ENCODE results near the gene SLC35F3. TPM values are rescaled to one million over a fixed set of nuclear protein-coding genes. Genes with fewer than 3 reads are reported as not detected.
"Not testable (repeated sequence)": the region's sequence is repeated elsewhere in the genome, so short reads cannot be mapped to it uniquely, and the experiment has no call there.

The SLC35F3 gene
- total and polyA plus RNA-seq, 9 of the 15 experiments (the other 6 are each of a cell fraction or from before 2014, with no cell fraction given), result 0.04 to 0.07 (median 0.04) TPM; not detected in 6

GRCh38 chr1:234176847-234177246 is 272.4 kb downstream of the SLC35F3 start:
- H3K36me3 ChIP-seq (ENCODE audit: control insufficient read depth, insufficient read depth, low read length); H3K27ac ChIP-seq (ENCODE audit: extremely low read depth, low read depth, low read length); H4K20me1 ChIP-seq (replicated peaks; ENCODE audit: control insufficient read depth, insufficient read depth, low read length); H3K9ac ChIP-seq (ENCODE audit: insufficient read depth in 1 of 2, low read depth in 2 of 2, low read length in 2 of 2); FAIRE-seq; H3K4me2 ChIP-seq (ENCODE audit: insufficient read depth, low read length); ATAC-seq; H3K4me1 ChIP-seq (replicated peaks in 1 of 2; ENCODE audit: control insufficient read depth in 2 of 2, insufficient read depth in 2 of 2, low read length in 2 of 2); H3K27me3 ChIP-seq (ENCODE audit: control insufficient read depth in 2 of 2, insufficient read depth in 2 of 2, low read length in 2 of 2); H3K4me3 ChIP-seq; BruUV-seq (replicated peaks); DNase-seq (ENCODE audit: extremely low read depth in 1 of 4, low spot score in 3 of 4); CTCF ChIA-PET (ENCODE audit: low intra/inter-chr PET ratio); in situ Hi-C loops (cut with MboI); H3K9me1 ChIP-seq (ENCODE audit: control insufficient read depth, insufficient read depth, low read length); H2AFZ ChIP-seq (ENCODE audit: low read depth, low read length); H3K79me2 ChIP-seq (ENCODE audit: control insufficient read depth, insufficient read depth, low read length); H3K9me3 ChIP-seq (replicated peaks; ENCODE audit: control insufficient read depth, insufficient read depth, low read depth, low read length); intact Hi-C loops (cut with micrococcal nuclease); POLR2A ChIA-PET: not testable (repeated sequence)
- 0% methylated on average over 2 of the region's 2 CpGs for WGBS (ENCODE audit: insufficient coverage, low coverage, missing lambda C conversion rate)
- TF ChIP-seq ZNF431 (CRISPR knock-in tag; IDR thresholded peaks at IDR 0.05), result peak; percentile 82

GRCh38 chr1:234185438-234185837 is 281.0 kb downstream of the SLC35F3 start:
- H3K4me2 ChIP-seq (ENCODE audit: insufficient read depth, low read length), result no peak overlapping the region
- POLR2A ChIA-PET, result interaction anchor here (0.8 to 1.3 kb wide), 2 partner anchors 11 to 19 kb away, joined by 4 to 5 read pairs; no protein-coding TSS in a partner anchor
- no TSS peak for BruUV-seq (replicated peaks)
- no peak for TF ChIP-seq TCF7L2 (IDR thresholded peaks at IDR 0.05; ENCODE audit: low read depth, low read length)
- no peak for TF ChIP-seq THAP12 (CRISPR knock-in tag; IDR thresholded peaks at IDR 0.05)
- no peak for TF ChIP-seq ZBTB1 (CRISPR knock-in tag; IDR thresholded peaks at IDR 0.05; ENCODE audit: borderline replicate concordance, low read depth)
- no peak for TF ChIP-seq MITF (IDR thresholded peaks at IDR 0.05)
- no peak for TF ChIP-seq ZNF57 (CRISPR knock-in tag; IDR thresholded peaks at IDR 0.05)
- no peak for TF ChIP-seq ZNF280B (CRISPR knock-in tag; IDR thresholded peaks at IDR 0.05)
- TF ChIP-seq ZC3H4 (CRISPR knock-in tag; IDR thresholded peaks at IDR 0.05; ENCODE audit: borderline replicate concordance), result no peak
- TF ChIP-seq THRB (CRISPR knock-in tag; conservative IDR thresholded peaks at IDR 0.05), result no peak

More at GRCh38 chr1:234185438-234185837, 281.0 kb downstream of the SLC35F3 start:
- CTCF ChIA-PET (ENCODE audit: low intra/inter-chr PET ratio), result no interaction called here
- in situ Hi-C loops (cut with MboI), result no loop called here
- no peaks in the 10 kb centered on the region for H3K36me3 ChIP-seq (ENCODE audit: control insufficient read depth, insufficient read depth, low read length)
- peaks cover 13 to 40% of the 10 kb centered on the region in 2 experiments for H3K27me3 ChIP-seq (ENCODE audit: control insufficient read depth in 2 of 2, insufficient read depth in 2 of 2, low read length in 2 of 2)
- H3K4me3 ChIP-seq, result no peak overlapping the region
- H4K20me1 ChIP-seq (replicated peaks; ENCODE audit: control insufficient read depth, insufficient read depth, low read length), result no peaks in the 10 kb centered on the region
- WGBS (ENCODE audit: insufficient coverage, low coverage, missing lambda C conversion rate), result 0% methylated on average over 1 of the region's 1 CpG
- DNase-seq (ENCODE audit: extremely low read depth in 1 of 4, low spot score in 3 of 4) (no peak), FAIRE-seq (no peak), ATAC-seq (no peak)
- no peak overlapping the region for H2AFZ ChIP-seq (ENCODE audit: low read depth, low read length)
- H3K9ac ChIP-seq (ENCODE audit: insufficient read depth in 1 of 2, low read depth in 2 of 2, low read length in 2 of 2), result no peak overlapping the region
- intact Hi-C loops (cut with micrococcal nuclease), result no loop called here
- no peaks in the 10 kb centered on the region for H3K9me1 ChIP-seq (ENCODE audit: control insufficient read depth, insufficient read depth, low read length)
- H3K27ac ChIP-seq (ENCODE audit: extremely low read depth, low read depth, low read length), result no peak overlapping the region
- no peaks in the 10 kb centered on the region for H3K4me1 ChIP-seq (replicated peaks in 1 of 2; ENCODE audit: control insufficient read depth in 2 of 2, insufficient read depth in 2 of 2, low read length in 2 of 2)
- H3K79me2 ChIP-seq (ENCODE audit: control insufficient read depth, insufficient read depth, low read length), result no peaks in the 10 kb centered on the region
- no peaks in the 10 kb centered on the region for H3K9me3 ChIP-seq (replicated peaks; ENCODE audit: control insufficient read depth, insufficient read depth, low read depth, low read length)

Measured in K562 (cell line).